Muscle layer of duodenum (tissue), 2 donors: Measurements from ENCODE around the gene PLEKHM3.

Experiments used
- H3K27ac ChIP-seq: one replicate; pipeline ENCODE4 v1.7.0; 2013; ENCODE audit warnings: mild to moderate bottlenecking, low read length
- H3K27me3 ChIP-seq: one replicate; pipeline ENCODE4 v1.7.0; 2013; ENCODE audit warnings: low read depth, mild to moderate bottlenecking, control low read depth, low read length
- H3K36me3 ChIP-seq, 2 donors: one replicate each; pipeline ENCODE4 v1.7.0; 2013; ENCODE audit warnings: low read length in 2 of 2, control low read depth in 1 of 2, mild to moderate bottlenecking in 1 of 2; ENCODE audit not compliant: insufficient read depth in 2 of 2, control insufficient read depth in 1 of 2
- H3K4me1 ChIP-seq, 2 donors: one replicate each; pipeline ENCODE4 v1.7.0; 2013; ENCODE audit warnings: low read length in 2 of 2, mild to moderate bottlenecking in 2 of 2, control low read depth in 1 of 2, moderate library complexity in 1 of 2; ENCODE audit not compliant: insufficient read depth in 2 of 2, control insufficient read depth in 1 of 2
- H3K4me3 ChIP-seq, 2 donors: one replicate each; pipeline ENCODE4 v1.7.0; 2013; ENCODE audit warnings: low read length in 2 of 2, low read depth in 1 of 2, mild to moderate bottlenecking in 1 of 2
- H3K9me3 ChIP-seq, 2 donors: one replicate each; pipeline ENCODE4 v1.7.0; 2013; ENCODE audit warnings: low read length in 2 of 2, control low read depth in 1 of 2, mild to moderate bottlenecking in 1 of 2; ENCODE audit not compliant: control insufficient read depth in 1 of 2
- donor health status: healthy.

The PLEKHM3 gene

GRCh38 chr2:207791579-207792243, 233.6 kb downstream of the PLEKHM3 start:
- H3K4me1 ChIP-seq, result peaks cover 4 to 9% of the 10 kb centered on the region in 2 donors

DNA sequence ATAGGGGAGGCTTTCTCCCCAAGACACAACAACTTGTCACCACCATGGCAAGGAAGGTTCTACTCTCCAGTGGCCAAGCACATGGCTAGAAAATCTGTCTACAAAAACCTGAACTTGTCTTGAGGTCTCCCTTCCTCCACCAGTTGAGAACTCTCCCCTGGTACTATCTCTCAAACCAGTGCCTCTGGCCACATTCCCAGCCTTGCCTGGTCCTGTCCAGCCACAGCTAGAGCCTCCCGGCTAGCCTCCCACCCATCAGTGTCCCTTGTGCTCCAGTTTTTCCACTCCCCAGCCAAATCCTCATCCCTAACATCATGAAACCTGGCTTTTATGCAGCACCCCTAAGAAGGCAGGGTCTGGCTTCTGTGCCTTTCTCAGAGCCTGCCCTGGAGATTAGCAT, 234.4 kb downstream of the PLEKHM3 start:
- Histone ChIP-seq H3K27me3 (no peaks in the 10 kb centered on the region), H3K4me3 (no peak overlapping the region), H3K4me1 (peaks cover 0 to 4% of the 10 kb centered on the region in 2 donors), H3K9me3 (no peaks in the 10 kb centered on the region), H3K36me3 (no peaks in the 10 kb centered on the region), H3K27ac (no peak overlapping the region)

More at GRCh38 chr2:207791579-207792243, 233.6 kb downstream of the PLEKHM3 start:
- H3K4me3 ChIP-seq, result no peak overlapping the region
- H3K9me3 ChIP-seq, result no peaks in the 10 kb centered on the region
- no peaks in the 10 kb centered on the region for H3K36me3 ChIP-seq
- no peak overlapping the region for H3K27ac ChIP-seq
- no peaks in the 10 kb centered on the region for H3K27me3 ChIP-seq

DNA sequence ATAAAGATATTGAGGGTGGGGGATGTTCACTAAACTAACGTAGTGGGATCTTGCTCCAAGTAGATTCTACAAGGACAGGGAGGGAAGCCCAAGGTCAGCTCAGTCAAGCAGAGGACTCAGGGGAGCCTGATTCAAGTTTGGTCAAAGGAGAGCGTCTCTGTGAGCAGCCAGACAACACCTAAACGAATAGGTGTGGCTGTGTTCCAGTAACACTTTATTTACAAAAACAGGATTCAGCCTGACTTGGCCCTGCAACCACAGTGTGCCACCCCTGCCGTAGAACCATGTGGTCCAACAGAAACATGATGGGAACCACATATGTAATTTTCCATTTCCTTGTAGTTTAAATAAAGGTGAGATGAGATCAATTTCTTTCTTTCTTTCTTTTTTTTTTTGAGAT, 237.5 kb downstream of the PLEKHM3 start:
- Histone ChIP-seq H3K27me3 (no peaks in the 10 kb centered on the region), H3K4me3 (no peak overlapping the region), H3K27ac (no peak overlapping the region), H3K9me3 (no peaks in the 10 kb centered on the region), H3K36me3 (no peaks in the 10 kb centered on the region), H3K4me1 (peaks cover 0 to 7% of the 10 kb centered on the region in 2 donors)

DNA sequence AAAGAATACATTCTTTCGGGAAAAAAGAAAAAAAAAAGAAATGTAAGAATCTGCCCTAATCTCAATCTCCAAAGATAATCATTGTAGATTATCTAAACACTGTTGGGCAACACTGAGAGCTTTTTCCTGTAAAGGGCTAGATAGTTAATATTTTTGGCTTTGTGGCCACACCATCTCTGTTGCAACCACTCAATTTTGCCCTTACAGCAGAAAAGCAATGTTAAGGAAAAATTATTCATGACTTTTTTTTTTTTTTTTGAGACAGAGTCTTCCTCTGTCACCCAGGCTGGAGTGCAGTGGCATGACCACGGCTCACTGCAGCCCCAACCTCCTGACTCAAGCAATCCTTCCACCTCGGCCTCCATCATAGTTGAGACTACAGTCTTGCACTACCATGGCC, 238.3 kb downstream of the PLEKHM3 start:
- no peaks in the 10 kb centered on the region for H3K9me3 ChIP-seq
- no peak overlapping the region for H3K27ac ChIP-seq
- H3K27me3 ChIP-seq, result no peaks in the 10 kb centered on the region
- no peaks in the 10 kb centered on the region for H3K36me3 ChIP-seq
- peaks cover 0 to 5% of the 10 kb centered on the region in 2 donors for H3K4me1 ChIP-seq
- H3K4me3 ChIP-seq, result no peak overlapping the region

DNA sequence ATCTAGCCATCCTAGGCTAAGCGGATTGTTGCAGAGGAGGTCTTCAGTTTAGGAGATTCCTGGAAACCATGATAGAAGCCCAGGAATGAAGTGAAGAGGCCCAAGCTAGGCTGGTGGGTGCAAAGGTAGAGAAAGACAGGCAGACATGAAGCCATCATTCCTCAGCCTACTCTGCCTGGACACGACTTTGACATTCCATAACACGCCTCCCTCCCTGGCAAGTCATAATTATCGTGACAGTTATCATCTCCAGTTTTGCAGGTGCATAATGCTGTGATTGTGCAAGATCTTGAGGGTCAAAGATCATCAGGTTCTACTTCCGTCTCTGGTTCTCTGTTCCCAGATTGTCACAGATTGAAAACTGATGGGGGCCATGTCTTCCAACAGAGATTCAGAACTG, 240.4 kb downstream of the PLEKHM3 start:
- Histone ChIP-seq H3K27me3 (no peaks in the 10 kb centered on the region), H3K36me3 (no peaks in the 10 kb centered on the region), H3K27ac (no peak overlapping the region), H3K4me3 (no peak overlapping the region), H3K9me3 (no peaks in the 10 kb centered on the region), H3K4me1 (peaks cover 0 to 5% of the 10 kb centered on the region in 2 donors)

DNA sequence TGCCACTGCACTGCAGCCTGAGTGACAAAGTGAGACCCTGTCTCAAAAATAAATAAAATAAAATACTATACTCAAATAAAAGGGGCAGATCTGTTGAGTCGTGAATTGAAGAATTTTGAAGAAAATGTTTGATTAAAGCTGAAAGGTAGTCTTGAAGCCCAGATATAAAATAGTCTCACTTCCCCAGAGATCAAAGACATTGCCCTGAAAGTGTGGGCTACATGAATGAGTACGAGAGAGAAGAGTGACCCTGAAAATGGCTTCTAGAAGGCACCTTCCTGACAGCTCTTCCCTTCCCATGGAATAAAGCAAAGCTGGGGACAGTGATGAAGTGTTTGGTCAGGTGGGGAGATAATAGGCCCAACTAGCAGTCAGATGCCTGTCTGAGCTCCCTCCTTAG, 241.8 kb downstream of the PLEKHM3 start:
- Histone ChIP-seq H3K4me1 (peaks cover 0 to 5% of the 10 kb centered on the region in 2 donors), H3K4me3 (no peak overlapping the region), H3K9me3 (no peaks in the 10 kb centered on the region), H3K27ac (no peak overlapping the region), H3K36me3 (no peaks in the 10 kb centered on the region), H3K27me3 (no peaks in the 10 kb centered on the region)

DNA sequence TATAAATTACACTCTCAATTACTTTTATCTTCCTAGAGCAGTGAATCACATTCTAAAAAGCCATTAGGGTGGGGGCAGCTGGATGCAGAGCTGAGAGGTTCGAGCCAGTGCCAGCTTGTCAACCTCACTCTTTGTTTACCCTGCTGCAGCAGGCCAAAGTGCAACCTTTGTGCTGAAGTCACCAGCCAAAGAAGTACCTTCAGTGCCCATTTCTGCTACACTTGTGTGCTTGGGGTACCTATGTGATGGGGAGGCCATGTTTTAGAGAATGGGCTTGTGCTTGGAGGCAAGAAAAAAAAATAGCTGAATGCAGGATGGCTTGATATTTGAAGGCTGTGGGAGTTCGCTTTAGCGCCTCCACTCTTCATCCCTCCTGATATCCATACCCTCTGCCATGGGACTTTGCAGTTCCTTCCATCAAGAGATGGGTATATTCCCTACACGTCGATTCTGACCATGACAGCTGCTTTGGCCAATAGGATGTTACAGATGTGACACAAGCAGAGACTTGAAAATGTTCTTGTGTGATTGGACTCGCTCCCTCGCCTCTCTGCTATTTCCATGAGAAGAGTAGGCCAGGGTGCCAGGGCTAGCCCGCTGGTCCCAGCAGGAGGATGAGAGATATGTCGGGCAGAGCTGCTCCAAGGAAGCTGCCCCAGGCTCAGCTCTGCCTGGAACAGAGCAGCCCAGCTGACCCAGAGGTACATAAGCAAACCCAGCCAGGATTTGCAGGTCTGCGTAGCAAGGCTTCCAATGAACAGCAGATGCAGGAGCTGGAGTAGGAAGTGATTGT, 242.9 kb downstream of the PLEKHM3 start:
- Histone ChIP-seq H3K9me3 (no peaks in the 10 kb centered on the region), H3K4me3 (no peak overlapping the region), H3K27ac (no peak overlapping the region), H3K36me3 (no peaks in the 10 kb centered on the region), H3K4me1 (peaks cover 0 to 5% of the 10 kb centered on the region in 2 donors), H3K27me3 (no peaks in the 10 kb centered on the region)

GRCh38 chr2:207779523-207779922, 245.8 kb downstream of the PLEKHM3 start:
- Histone ChIP-seq H3K9me3 (no peaks in the 10 kb centered on the region), H3K4me3 (no peak overlapping the region), H3K27me3 (no peaks in the 10 kb centered on the region), H3K36me3 (no peaks in the 10 kb centered on the region), H3K4me1 (peaks cover 0 to 5% of the 10 kb centered on the region in 2 donors), H3K27ac (no peak overlapping the region)

GRCh38 chr2:207778298-207778882, 246.9 kb downstream of the PLEKHM3 start:
- H3K4me1 ChIP-seq, result peaks cover 0 to 5% of the 10 kb centered on the region in 2 donors
- H3K27me3 ChIP-seq, result no peaks in the 10 kb centered on the region
- no peak overlapping the region for H3K4me3 ChIP-seq
- H3K27ac ChIP-seq, result no peak overlapping the region
- no peaks in the 10 kb centered on the region for H3K36me3 ChIP-seq
- no peaks in the 10 kb centered on the region for H3K9me3 ChIP-seq

- H3K27ac ChIP-seq, result no peak overlapping the region
- H3K27me3 ChIP-seq, result no peaks in the 10 kb centered on the region
- no peaks in the 10 kb centered on the region for H3K9me3 ChIP-seq
- H3K36me3 ChIP-seq, result no peaks in the 10 kb centered on the region
- no peaks in the 10 kb centered on the region for H3K4me1 ChIP-seq
- no peak overlapping the region for H3K4me3 ChIP-seq
Observed at GRCh38 chr2:207777124-207777523, 248.2 kb downstream of the PLEKHM3 start.

DNA sequence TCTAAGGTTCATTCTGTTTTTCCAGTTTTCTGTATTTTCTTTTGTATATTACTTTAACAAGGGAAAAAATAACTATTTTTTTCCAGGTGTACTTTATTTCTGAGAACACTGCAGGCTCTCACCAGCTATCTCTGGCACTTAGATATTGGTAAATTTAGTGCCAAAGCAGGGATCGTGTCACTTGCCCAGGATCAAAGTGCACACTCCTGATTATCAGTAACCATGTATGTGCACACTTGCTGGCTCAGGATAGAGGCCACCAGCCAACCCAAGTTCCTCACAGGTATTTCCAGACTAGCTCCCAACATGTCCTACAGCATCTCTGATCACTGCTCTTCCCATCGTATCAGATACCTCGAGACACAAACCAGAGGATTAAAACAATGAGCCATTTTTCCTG, 249.9 kb downstream of the PLEKHM3 start:
- Histone ChIP-seq H3K36me3 (no peaks in the 10 kb centered on the region), H3K27me3 (no peaks in the 10 kb centered on the region), H3K27ac (no peak overlapping the region), H3K4me1 (peaks cover 0 to 1% of the 10 kb centered on the region in 2 donors), H3K4me3 (no peak overlapping the region), H3K9me3 (no peaks in the 10 kb centered on the region)
